ENCODE results near the gene LSM10. TPM values are rescaled to one million over a fixed set of nuclear protein-coding genes. Genes with fewer than 3 reads are reported as not detected.

Gene LSM10
- total and polyA plus RNA-seq, 9 of the 15 experiments (the other 6 are each of a cell fraction or from before 2014, with no cell fraction given), result 13.2 to 146 (median 68.9) TPM

GRCh38 chr1:36400825-36401601 lies 3.3 kb upstream of the LSM10 start (continued):
- TF ChIP-seq CLOCK (CRISPR knock-in tag; IDR thresholded peaks at IDR 0.05; ENCODE audit: borderline replicate concordance) (no peak), HCFC1 (IDR thresholded peaks at IDR 0.05; ENCODE audit: low read depth, low read length) (peak; percentile 74), RAD21 (CRISPR knock-in tag; conservative IDR thresholded peaks at IDR 0.05 in 1 of 2, IDR thresholded peaks at IDR 0.05 in 1 of 2) (no peak), MEF2A (IDR thresholded peaks at IDR 0.05; ENCODE audit: control insufficient read depth, low read depth, low read length) (no peak), ZNF695 (CRISPR knock-in tag; IDR thresholded peaks at IDR 0.05) (no peak), ZNF707 (CRISPR knock-in tag; conservative IDR thresholded peaks at IDR 0.05) (no peak), CTBP1 (IDR thresholded peaks at IDR 0.05; ENCODE audit: borderline replicate concordance) (peak; percentile 53; the same call in 1 of the 2 replicates), ZNF232 (CRISPR knock-in tag; IDR thresholded peaks at IDR 0.05) (no peak), RBM39 (optimal IDR thresholded peaks at IDR 0.05; ENCODE audit: low read depth, low read length) (peak; percentile 25), STAT5B (CRISPR knock-in tag; IDR thresholded peaks at IDR 0.05) (no peak), ZNF507 (tag; conservative IDR thresholded peaks at IDR 0.05) (no peak), PHF21A (IDR thresholded peaks at IDR 0.05; ENCODE audit: borderline replicate concordance, low read depth) (no peak), ZNF174 (CRISPR knock-in tag; IDR thresholded peaks at IDR 0.05) (no peak), CBFA2T2 (conservative IDR thresholded peaks at IDR 0.05) (no peak), USF1 (CRISPR knock-in tag; IDR thresholded peaks at IDR 0.05) (no peak), ZNF551 (CRISPR knock-in tag; IDR thresholded peaks at IDR 0.05) (no peak), TAF1 (IDR thresholded peaks at IDR 0.05; ENCODE audit: control insufficient read depth, extremely low read depth, insufficient read depth, low read length, severe bottlenecking) (peak; percentile 67), HDGF (IDR thresholded peaks at IDR 0.05) (no peak), KDM2B (CRISPR knock-in tag; IDR thresholded peaks at IDR 0.05) (no peak), VEZF1 (CRISPR knock-in tag; IDR thresholded peaks at IDR 0.05) (peak; percentile 94), DACH1 (IDR thresholded peaks at IDR 0.05; ENCODE audit: partially characterized antibody) (no peak), ZNF133 (CRISPR knock-in tag; IDR thresholded peaks at IDR 0.05) (no peak), NFXL1 (CRISPR knock-in tag; IDR thresholded peaks at IDR 0.05) (no peak)

Data from K562 (cell line).